BE2C (cell line): ENCODE measurements around the gene STK11.

Source experiments
- DNase-seq: peaks from one replicate; pipeline ENCODE4 v3.0.0-alpha.2; 2020
- H3K27me3 ChIP-seq: fragments of 250-450 bp; sonication (Bioruptor Pico); 2 replicates; pipeline ENCODE4 v1.5.1; 2020; ENCODE audit warnings: mild to moderate bottlenecking
- H3K36me3 ChIP-seq: fragments of 250-450 bp; sonication (Bioruptor Pico); 2 replicates; pipeline ENCODE4 v1.5.1; 2020; ENCODE audit warnings: mild to moderate bottlenecking
- H3K4me1 ChIP-seq: fragments of 250-450 bp; sonication (Bioruptor Pico); 2 replicates; pipeline ENCODE4 v1.5.1; 2020
- H3K4me3 ChIP-seq: 2 replicates; pipeline ENCODE4 v1.5.1; 2011; ENCODE audit warnings: low read depth, low read length
- H3K9me3 ChIP-seq: fragments of 250-450 bp; sonication (Bioruptor Pico); 2 replicates; pipeline ENCODE4 v1.5.1; 2020
- TF ChIP-seq, protein P1 (sequence below): IDR thresholded peaks from 2 replicates; pipeline ENCODE4 v1.5.1; 2012; ENCODE audit warnings: mild to moderate bottlenecking, low read depth, low read length

The STK11 gene

GRCh38 chr19:1274852-1275259, 69.3 kb downstream of the STK11 start:
- peak; percentile 58 for DNase-seq
- no peaks in the 10 kb centered on the region for H3K27me3 ChIP-seq
- H3K9me3 ChIP-seq, result no peaks in the 10 kb centered on the region
- peak overlapping the region; percentile 64 for H3K4me3 ChIP-seq
- peaks cover 58% of the 10 kb centered on the region for H3K36me3 ChIP-seq
- peaks cover 12% of the 10 kb centered on the region for H3K4me1 ChIP-seq
- TF ChIP-seq, protein P1, sequence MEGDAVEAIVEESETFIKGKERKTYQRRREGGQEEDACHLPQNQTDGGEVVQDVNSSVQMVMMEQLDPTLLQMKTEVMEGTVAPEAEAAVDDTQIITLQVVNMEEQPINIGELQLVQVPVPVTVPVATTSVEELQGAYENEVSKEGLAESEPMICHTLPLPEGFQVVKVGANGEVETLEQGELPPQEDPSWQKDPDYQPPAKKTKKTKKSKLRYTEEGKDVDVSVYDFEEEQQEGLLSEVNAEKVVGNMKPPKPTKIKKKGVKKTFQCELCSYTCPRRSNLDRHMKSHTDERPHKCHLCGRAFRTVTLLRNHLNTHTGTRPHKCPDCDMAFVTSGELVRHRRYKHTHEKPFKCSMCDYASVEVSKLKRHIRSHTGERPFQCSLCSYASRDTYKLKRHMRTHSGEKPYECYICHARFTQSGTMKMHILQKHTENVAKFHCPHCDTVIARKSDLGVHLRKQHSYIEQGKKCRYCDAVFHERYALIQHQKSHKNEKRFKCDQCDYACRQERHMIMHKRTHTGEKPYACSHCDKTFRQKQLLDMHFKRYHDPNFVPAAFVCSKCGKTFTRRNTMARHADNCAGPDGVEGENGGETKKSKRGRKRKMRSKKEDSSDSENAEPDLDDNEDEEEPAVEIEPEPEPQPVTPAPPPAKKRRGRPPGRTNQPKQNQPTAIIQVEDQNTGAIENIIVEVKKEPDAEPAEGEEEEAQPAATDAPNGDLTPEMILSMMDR, result no peak

DNA sequence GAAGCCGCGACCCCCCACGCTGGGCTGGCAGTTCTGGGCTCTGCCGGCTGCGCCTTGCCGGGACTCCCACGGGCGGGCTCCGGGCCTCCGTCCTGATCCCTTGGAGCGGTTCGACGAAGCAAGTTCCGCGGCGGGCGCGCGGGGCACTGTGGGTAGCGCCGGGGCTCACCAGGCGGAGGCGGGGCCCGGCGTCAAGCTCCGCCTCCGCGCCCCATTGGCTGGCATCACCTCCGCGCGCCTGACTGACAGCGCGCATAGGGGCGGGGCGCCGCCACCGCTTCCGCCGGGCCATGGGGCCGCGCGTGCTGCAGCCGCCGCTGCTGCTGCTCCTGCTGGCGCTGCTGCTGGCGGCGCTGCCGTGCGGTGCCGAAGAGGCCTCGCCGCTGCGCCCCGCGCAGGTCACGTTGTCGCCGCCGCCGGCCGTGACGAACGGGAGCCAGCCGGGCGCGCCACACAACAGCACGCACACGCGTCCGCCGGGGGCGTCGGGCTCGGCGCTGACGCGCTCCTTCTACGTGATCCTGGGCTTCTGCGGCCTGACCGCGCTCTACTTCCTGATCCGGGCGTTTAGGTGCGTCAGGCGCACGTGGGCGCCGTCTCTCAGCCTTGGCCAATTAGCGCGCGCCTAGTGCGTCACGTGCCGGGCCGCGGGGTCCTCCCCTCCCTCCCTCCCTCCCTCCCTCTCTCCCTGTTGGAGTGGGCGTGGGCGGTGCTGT, 69.8 kb downstream of the STK11 start, which contains the start of gene FAM174C:
Gene FAM174C, plus strand, starts transcription at position 271 of the 716 bp plus-strand sequence. Its CDS starts 20 bp downstream, at position 291.
- Histone ChIP-seq H3K4me3 (peak within 1 kb of the TSS; percentile 64), H3K36me3 (peaks cover 57% of the 10 kb centered on the region), H3K4me1 (peaks cover 12% of the 10 kb centered on the region), H3K27me3 (no peaks in the 10 kb centered on the region), H3K9me3 (no peaks in the 10 kb centered on the region)
- TF ChIP-seq, protein P1, result no peak
- DNase-seq, result peak; percentile 97

GRCh38 chr19:1275976-1276627, 70.5 kb downstream of the STK11 start:
- no peak for DNase-seq
- H3K27me3 ChIP-seq, result no peaks in the 10 kb centered on the region
- H3K4me3 ChIP-seq, result peak overlapping the region; percentile 64
- TF ChIP-seq, protein P1, result no peak
- H3K36me3 ChIP-seq, result peaks cover 50% of the 10 kb centered on the region
- H3K9me3 ChIP-seq, result no peaks in the 10 kb centered on the region
- H3K4me1 ChIP-seq, result peaks cover 9% of the 10 kb centered on the region

DNA sequence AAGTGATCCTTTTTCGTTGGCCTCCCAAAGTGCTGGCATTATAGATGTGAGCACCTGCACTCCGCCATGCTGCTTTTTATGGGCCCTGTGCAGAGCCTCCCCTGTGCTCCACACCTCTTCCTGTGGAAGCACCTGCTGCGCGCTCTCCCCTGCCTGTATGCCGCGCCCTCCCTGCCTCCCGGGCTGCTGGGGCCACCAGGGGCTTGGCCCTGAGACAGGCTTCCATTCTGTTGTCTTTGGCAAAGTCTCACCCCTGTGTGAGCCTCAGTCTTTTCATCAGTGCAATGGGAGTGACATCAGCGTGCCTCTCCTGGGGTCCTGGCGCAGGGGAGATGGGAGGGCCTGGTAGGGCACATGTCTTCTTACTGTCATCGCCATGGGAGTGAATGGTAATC, 71.0 kb downstream of the STK11 start:
- Histone ChIP-seq H3K27me3 (no peaks in the 10 kb centered on the region), H3K36me3 (peaks cover 45% of the 10 kb centered on the region), H3K4me1 (peaks cover 9% of the 10 kb centered on the region), H3K4me3 (peak overlapping the region; percentile 64), H3K9me3 (no peaks in the 10 kb centered on the region)
- DNase-seq, result no peak
- TF ChIP-seq, protein P1, result no peak

DNA sequence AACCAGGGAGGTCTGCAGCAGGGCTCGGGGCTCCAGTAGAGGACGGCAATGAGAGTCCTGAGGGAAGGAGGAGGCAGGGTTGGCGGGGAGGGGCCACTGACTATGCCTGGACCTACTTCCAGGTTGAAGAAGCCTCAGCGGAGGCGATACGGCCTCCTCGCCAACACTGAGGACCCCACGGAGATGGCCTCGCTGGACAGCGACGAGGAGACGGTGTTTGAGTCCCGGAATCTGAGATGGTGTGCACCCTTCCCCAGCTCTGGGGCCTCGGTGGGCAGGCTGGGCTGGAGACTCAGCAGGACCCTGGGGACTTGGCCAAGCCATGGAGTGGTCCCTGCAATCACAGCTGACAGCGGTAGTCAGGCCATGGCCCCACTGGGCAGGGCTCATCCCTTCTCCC, 71.5 kb downstream of the STK11 start:
- Histone ChIP-seq H3K27me3 (no peaks in the 10 kb centered on the region), H3K4me1 (peaks cover 9% of the 10 kb centered on the region), H3K9me3 (no peaks in the 10 kb centered on the region), H3K4me3 (no peak overlapping the region), H3K36me3 (peaks cover 40% of the 10 kb centered on the region)
- no peak for DNase-seq
- TF ChIP-seq, protein P1, result no peak
